GM18909 (cell line): Measurements from ENCODE around the gene CDK19.
"Not testable (repeated sequence)": the region's sequence is repeated elsewhere in the genome, so short reads cannot be mapped to it uniquely, and the experiment has no call there.

Experiments used
- ATAC-seq: cut with Tn5 transposase; IDR thresholded peaks from one replicate; pipeline ENCODE4 v1.9.1; 2021; ENCODE audit warnings: mild to moderate bottlenecking; ENCODE audit not compliant: unreplicated experiment, poor library complexity

The CDK19 gene

GRCh38 chr6:110814102-110815014, 911 bp downstream of the CDK19 start:
- peak; percentile 20 for ATAC-seq

DNA sequence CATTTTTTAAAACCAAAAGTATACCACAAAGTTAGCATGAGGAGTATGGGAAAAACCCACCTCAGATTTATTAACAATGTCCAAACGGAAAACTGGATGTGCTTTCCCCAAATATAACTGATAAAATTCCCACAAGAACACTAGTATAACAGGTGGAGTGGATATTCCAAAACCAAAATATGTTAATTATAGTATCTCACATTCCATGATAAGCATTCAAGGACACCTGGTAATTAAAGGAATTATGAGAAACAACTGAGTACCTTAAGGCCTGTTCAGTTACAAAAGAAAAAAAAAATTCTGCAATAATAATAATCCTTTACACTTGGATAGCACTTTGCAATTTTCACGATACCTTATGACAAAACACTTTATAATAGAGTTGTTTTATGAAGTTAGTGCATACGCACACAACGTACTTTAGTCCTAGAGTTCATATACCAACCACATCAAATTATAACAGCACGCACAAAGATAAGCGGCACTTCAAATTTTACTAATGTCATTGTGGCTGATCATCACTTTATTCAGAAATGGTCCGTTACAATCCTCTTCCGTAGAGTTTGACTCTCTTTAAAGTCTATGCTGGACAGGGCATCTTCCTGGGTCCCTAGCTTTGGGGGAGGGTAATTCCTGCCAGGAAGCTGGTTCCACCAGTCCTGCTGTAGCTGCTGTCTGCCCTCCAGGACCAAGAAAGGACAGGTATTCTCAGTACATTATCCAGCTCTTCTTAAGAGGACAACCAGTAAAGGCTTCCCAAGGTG, 1.7 kb downstream of the CDK19 start:
- no peak for ATAC-seq

GRCh38 chr6:110812719-110813118, 2.5 kb downstream of the CDK19 start:
- ATAC-seq, result no peak

GRCh38 chr6:110810896-110811586, 4.2 kb downstream of the CDK19 start:
- ATAC-seq, result no peak

DNA sequence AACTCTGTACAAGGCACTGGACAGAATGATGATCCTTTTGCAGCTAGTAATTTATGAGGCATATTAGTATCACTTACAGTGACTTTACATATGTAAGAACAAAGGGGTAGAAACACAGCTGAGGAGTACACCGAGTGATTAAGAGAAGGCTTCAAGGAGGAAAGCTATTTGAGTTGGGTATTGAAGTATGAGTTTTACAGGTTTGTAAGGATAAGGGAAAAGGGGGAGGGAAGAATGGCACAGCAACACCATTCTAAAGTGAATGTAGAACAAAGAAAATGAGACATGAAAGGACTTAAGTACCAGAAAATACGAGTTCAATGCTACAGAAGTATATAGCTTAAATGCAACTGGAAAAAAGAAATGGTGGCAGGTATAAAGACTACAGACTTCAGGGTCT, 5.5 kb downstream of the CDK19 start:
- ATAC-seq, result no peak

GRCh38 chr6:110802175-110802574, 13.1 kb downstream of the CDK19 start:
- ATAC-seq, result not testable (repeated sequence)

DNA sequence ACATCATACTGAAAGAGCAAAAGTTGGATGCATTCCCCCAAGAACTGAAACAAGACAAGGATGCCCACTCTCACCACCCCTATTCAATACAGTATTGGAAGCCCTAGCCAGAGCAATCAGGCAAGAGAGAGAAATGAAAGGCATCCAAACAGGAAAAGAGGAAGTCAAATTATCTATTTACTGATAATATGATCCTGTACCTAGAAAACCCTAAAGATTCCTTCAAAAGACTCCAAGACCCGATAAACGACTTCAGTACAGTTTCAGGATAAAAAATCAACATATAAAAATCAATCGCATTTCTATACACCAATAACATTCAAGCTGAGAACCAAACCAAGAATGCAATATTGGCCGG, 14.5 kb downstream of the CDK19 start:
- no peak for ATAC-seq

DNA sequence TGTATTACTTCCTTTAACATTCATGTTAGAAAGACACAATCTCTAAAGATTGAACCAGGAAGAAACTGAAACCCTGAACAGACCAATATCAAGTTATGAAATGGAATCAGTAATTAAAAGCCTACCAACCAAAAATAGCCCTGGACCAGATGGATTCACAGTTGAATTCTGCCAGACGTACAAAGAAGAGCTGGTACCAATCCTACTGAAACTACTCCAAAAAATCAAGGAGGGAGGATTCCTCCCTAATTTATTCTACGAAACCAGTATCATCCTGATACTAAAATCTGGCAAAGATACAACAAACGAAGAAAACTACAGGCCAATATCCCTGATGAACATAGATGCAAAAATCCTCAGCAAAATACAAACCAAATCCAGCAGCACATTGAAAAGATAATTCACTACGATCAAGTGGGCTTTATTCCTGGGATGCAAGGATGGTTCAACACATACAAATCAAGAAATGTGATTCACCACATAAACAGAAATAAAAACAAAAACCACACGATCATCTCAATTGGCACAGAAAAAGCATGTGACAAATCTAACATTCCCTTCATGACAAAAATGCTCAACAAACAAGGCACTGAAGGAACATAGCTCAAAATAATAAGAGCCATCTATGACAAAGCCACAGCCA, 15.0 kb downstream of the CDK19 start:
- no peak for ATAC-seq

DNA sequence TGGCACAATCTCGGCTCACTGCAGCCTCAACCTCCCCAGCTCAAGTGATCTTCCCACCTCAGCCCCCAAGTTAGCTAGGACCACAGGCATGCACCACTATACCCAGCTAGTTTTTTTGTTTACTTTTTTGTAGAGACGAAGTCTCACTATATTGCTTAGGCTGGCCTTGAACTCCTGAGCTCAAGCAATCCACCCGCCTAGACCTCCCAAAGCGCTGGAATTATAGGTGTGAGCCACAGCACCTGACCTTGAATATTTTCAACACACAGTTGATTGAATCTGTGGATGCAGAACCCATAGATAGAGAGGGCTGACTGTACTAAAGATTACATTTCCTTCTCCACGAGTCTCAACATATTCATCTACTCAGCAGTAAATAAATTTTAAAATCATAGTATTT, 15.6 kb downstream of the CDK19 start:
- ATAC-seq, result no peak

DNA sequence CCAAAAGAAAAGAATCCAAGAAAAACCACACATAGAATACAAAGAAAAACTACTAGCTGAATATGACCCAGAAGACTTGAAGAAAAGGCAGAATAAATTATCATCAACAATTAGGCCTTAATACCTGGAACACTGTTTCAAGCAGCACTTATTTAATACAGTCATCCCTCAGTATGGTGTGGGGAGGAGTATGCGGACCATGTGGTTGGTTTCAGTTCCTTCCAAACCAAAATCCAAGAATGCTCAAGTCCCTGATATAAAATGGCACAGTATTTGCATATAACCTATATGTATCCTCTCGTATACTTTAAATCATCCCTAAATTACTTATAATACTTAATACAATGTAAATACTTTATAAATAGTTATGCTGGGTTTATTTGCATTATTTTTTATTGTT, 16.1 kb downstream of the CDK19 start:
- no peak for ATAC-seq

DNA sequence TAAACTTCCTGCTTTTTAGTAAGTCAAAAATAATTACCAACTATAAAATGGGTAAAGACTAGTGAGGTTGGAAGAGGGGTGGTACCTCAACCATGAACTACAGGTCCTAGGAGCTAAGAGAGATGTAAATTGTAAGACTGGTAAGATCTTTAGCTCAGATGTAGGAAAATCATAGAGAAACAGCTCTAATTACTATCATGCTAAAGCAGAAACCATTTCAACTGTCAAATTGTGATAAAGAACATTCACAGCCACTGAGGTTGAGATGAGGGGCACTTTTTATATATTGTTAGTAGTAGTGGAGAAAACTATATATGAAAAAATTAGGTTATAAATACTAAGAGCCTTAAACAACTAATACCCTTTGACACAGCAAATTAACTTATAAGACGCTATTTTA, 20.0 kb downstream of the CDK19 start:
- no peak for ATAC-seq

GRCh38 chr6:110786696-110787095, 28.6 kb downstream of the CDK19 start:
- no peak for ATAC-seq

- ATAC-seq, result no peak
Measured at GRCh38 chr6:110786271-110786670, 29.0 kb downstream of the CDK19 start.

DNA sequence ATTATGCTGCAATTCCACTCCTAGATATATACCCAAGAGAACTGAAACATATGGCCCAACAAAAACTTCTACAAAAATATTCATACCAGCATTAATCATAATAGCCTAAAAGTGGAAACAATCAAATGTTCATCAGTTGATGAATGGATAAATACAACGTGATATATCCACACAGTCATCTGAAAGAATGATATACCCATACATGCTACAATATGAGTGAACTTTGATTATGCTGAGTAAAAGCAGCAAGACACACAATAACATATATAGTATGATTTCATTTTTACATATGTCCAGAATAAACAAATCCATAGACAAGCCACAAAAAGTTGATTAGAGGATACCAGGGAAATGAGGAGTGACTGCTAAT, 30.7 kb downstream of the CDK19 start:
- no peak for ATAC-seq

DNA sequence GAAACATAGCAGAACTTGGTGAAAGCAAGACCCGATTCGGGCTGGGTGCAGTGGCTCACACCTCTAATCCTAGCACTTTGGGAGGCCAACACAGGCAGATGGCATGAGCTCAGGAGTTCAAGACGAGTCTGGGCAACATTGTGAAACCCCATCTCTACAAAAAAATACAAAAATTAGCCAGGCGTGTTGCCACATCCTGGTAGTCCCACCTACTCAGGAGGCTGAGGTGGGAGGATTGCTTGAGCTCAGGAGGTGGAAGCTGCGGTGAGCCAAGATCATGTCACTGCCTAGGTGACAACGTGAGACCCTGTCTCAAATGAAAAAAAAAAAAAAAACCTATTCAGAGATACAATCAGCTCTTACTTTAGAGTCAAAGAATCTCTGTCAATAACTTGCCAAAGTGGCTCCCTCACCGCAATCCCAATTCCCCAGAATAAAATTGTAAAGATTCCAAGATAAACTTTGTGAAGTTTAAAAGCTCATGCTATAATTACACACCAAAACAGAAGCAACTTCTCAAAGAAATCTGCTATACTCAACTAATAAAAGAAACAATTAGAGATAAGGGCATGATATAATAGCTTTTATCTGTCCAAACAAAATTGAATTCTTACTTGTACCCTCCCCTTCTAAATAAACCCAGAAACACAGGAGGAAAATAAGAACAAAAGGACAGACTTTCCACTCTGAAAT, 33.6 kb downstream of the CDK19 start:
- ATAC-seq, result no peak

GRCh38 chr6:110778333-110778732, 36.9 kb downstream of the CDK19 start:
- no peak for ATAC-seq

DNA sequence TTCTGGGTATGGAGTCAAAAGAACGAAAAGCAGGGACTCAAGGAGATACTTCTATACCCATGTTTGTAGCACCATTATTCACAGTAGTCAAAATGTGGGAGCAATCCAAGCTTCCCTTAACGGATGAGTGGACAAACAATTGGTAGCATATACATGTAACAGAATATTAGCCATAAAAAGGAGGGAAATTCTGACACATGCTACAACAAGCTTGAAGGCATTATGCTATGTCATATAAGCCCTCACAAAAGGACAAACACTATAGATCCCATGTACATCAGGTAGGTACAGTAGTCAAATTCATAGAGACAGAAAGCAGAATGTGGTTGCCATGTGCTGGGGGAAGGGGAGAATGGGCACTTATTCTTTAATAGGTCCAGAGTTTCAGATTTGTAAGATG, 37.6 kb downstream of the CDK19 start:
- no peak for ATAC-seq

DNA sequence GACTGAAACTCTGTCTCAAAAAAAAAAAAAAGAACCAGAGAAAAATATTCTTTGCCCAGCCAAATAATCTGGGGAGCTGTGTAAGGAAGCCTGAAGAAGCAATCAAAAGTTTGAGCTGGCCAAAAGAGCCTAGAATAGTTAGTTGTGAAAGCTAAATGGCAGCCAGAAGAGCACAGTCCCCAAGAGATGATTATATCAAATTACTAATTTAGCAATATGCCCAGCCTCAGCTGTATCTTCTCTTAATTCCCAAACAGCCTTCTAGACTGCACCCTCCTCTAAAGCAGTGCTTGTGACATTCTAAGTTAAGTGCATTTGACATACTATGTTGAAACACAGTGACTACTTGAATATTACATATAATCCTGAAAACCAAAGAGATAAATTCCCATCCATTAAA, 38.9 kb downstream of the CDK19 start:
- no peak for ATAC-seq

GRCh38 chr6:110769923-110770322, 45.3 kb downstream of the CDK19 start:
- ATAC-seq, result no peak

DNA sequence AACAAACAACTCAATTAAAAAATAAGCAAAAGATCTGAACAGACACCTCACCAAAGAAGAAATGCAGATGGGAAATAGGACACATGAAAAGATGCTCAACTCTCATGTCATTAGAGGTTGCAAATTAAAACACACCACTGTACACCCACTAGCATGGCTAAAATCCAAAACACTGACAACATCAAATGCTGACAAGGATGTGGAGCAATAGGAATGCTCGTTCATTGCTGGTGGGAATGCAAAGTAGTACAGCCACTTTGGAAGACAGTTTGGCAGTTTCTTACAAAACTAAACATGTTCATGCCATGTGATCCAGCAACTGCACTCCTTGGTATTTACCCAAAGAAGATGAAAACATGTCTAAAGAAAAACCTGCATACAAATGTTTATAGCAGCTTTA, 47.2 kb downstream of the CDK19 start:
- ATAC-seq, result no peak
